Vagina (tissue), 2 donors: Measurements from ENCODE around the gene NETO2. TPM values are rescaled to one million over a fixed set of nuclear protein-coding genes. Genes with fewer than 3 reads are reported as not detected.
A peak's percentile ranks its signal among the peaks of the same experiment; 100 is the strongest.

Source experiments
- DNase-seq, 2 donors: peaks; one replicate each; pipeline ENCODE4 v3.0.0-alpha.2; 2017; ENCODE audit errors: extremely low spot score in 2 of 2
- H3K27ac ChIP-seq: fragments of 200-600 bp; sonication (generic); one replicate; pipeline ENCODE4 v1.5.1; 2019
- H3K27me3 ChIP-seq: fragments of 200-600 bp; sonication (generic); one replicate; pipeline ENCODE4 v1.5.1; 2019
- H3K36me3 ChIP-seq, 2 donors: fragments of 200-600 bp; sonication (generic); one replicate each; pipeline ENCODE4 v1.5.1; 2017 to 2019
- H3K4me1 ChIP-seq: fragments of 200-600 bp; sonication (generic); one replicate; pipeline ENCODE4 v1.5.1; 2019
- H3K4me3 ChIP-seq, 2 donors: fragments of 200-600 bp; sonication (generic); 1 replicate in 1 of 2; 2 replicates in 1 of 2; pipeline ENCODE4 v1.5.1; 2016 to 2019
- H3K9me3 ChIP-seq: fragments of 200-600 bp; sonication (generic); one replicate; pipeline ENCODE4 v1.5.1; 2019
- CTCF ChIP-seq, 3 experiments: fragments of 450-650 bp in 2 of 3; fragments of 200-600 bp in 1 of 3; sonication (generic) in 1 of 3; IDR thresholded peaks; one replicate each; pipeline ENCODE4 v1.5.1; 2017 to 2019; ENCODE audit warnings: antibody characterized with exemption in 3 of 3, mild to moderate bottlenecking in 2 of 3, moderate library complexity in 2 of 3
- POLR2A ChIP-seq, 2 donors: fragments of 450-650 bp; IDR thresholded peaks; one replicate each; pipeline ENCODE4 v1.6.1; 2017; ENCODE audit warnings: antibody characterized with exemption in 2 of 2, mild to moderate bottlenecking in 2 of 2, moderate library complexity in 2 of 2
- POLR2AphosphoS5 ChIP-seq, 2 donors: sonication (generic); formaldehyde crosslinking; IDR thresholded peaks; one replicate each; pipeline ENCODE4 v1.9.0; 2017; ENCODE audit warnings: antibody characterized with exemption in 2 of 2, mild to moderate bottlenecking in 2 of 2, low read depth in 1 of 2; ENCODE audit not compliant: insufficient read depth in 1 of 2
- intact Hi-C: fragments of 100-400 bp; cut with DNase I; formaldehyde crosslinking; loops from one replicate; pipeline ENCODE4 v1.15.1; 2023
- total RNA-seq: library from RNA; depleted of rRNA; stranded (reverse); fragments of >200 nt; gene quantifications from one replicate; pipeline ENCODE4 v1.2.3, GENCODE V29; 2016

NETO2 gene
- total RNA-seq, 1 donor from 2014 or later, result 2.7 TPM

GRCh38 chr16:47037396-47037745 is 106.4 kb downstream of the NETO2 start:
- peak overlapping the region; percentile 55 to 86 for H3K4me3 ChIP-seq
- TF ChIP-seq POLR2AphosphoS5 (IDR thresholded peaks at IDR 0.05; ENCODE audit: insufficient read depth in 1 of 2, low read depth in 1 of 2) (no peak), POLR2A (IDR thresholded peaks at IDR 0.05) (no peak), CTCF (IDR thresholded peaks at IDR 0.05) (no peak)
- H3K27me3 ChIP-seq, result no peaks in the 10 kb centered on the region
- H3K4me1 ChIP-seq, result peaks cover 5% of the 10 kb centered on the region
- no peaks in the 10 kb centered on the region for H3K9me3 ChIP-seq
- H3K36me3 ChIP-seq, result no peaks in the 10 kb centered on the region
- peak overlapping the region; percentile 76 for H3K27ac ChIP-seq
- DNase-seq, result no peak
- intact Hi-C loops, result loop anchor here (10.0 kb wide), 1 partner anchor 1127 kb away; no protein-coding TSS in a partner anchor

- Histone ChIP-seq H3K36me3 (no peaks in the 10 kb centered on the region), H3K9me3 (no peaks in the 10 kb centered on the region), H3K27me3 (no peaks in the 10 kb centered on the region), H3K27ac (no peak overlapping the region), H3K4me3 (no peak overlapping the region), H3K4me1 (peaks cover 5% of the 10 kb centered on the region)
- TF ChIP-seq POLR2A (IDR thresholded peaks at IDR 0.05), result no peak
- TF ChIP-seq CTCF (IDR thresholded peaks at IDR 0.05), result no peak
- no peak for TF ChIP-seq POLR2AphosphoS5 (IDR thresholded peaks at IDR 0.05; ENCODE audit: insufficient read depth in 1 of 2, low read depth in 1 of 2)
- no peak for DNase-seq
- intact Hi-C loops, result loop anchor here (10.0 kb wide), 1 partner anchor 1129 kb away; no protein-coding TSS in a partner anchor
Measured at GRCh38 chr16:47036201-47036600, 107.5 kb downstream of the NETO2 start.

DNA sequence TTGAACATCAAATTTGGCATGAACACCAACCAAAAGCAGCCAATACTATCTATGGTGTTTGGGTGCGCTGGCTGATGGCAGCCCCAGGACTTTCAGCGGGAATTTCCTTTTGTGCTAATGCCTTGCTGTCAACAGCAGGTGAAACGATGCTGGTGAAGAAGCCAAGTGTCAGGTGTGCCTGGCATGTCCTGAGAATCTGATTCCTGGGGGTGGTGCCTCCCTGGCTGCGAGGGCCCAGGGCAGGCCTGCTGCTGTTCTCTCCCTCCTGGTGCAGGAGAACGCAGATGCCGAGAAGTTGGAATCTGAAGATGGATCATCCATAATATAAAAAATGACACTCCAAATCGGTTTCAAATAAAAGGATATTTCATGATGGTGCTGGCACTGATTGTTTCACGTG is 108.3 kb downstream of the NETO2 start:
- no peak overlapping the region for H3K4me3 ChIP-seq
- intact Hi-C loops, result loop anchor here (10.0 kb wide), 1 partner anchor 1129 kb away; no protein-coding TSS in a partner anchor
- no peaks in the 10 kb centered on the region for H3K36me3 ChIP-seq

DNA sequence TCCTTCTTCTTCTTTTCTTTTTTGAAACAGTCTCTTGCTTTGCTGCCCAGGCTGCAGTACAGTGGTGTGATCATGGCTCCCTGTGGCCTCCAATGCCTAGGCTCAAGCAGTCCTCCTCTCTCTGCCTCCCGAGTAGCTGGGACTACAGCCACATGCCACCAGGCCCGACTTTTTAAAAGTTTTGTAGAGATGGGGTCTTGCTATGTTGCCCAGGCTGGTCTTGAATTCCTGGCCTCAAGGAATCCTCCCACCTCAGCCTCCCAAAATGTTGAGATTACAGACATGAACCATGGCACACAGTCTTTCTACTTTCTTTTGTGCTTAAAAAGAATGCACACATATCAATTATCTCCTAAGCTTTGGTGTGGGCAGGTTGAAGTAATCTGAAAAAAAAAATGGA is 109.3 kb downstream of the NETO2 start:
- Histone ChIP-seq H3K9me3 (no peaks in the 10 kb centered on the region), H3K36me3 (no peaks in the 10 kb centered on the region), H3K27ac (no peak overlapping the region), H3K4me1 (peaks cover 5% of the 10 kb centered on the region), H3K27me3 (no peaks in the 10 kb centered on the region), H3K4me3 (no peak overlapping the region)
- intact Hi-C loops, result loop anchor here (10.0 kb wide), 1 partner anchor 1130 kb away; no protein-coding TSS in a partner anchor
- TF ChIP-seq POLR2AphosphoS5 (IDR thresholded peaks at IDR 0.05; ENCODE audit: insufficient read depth in 1 of 2, low read depth in 1 of 2) (no peak), POLR2A (IDR thresholded peaks at IDR 0.05) (no peak), CTCF (IDR thresholded peaks at IDR 0.05) (no peak)
- no peak for DNase-seq

More for the DNA sequence above, 108.3 kb downstream of the NETO2 start:
- no peak overlapping the region for H3K27ac ChIP-seq
- H3K4me1 ChIP-seq, result peaks cover 5% of the 10 kb centered on the region
- no peaks in the 10 kb centered on the region for H3K27me3 ChIP-seq
- DNase-seq, result no peak
- no peaks in the 10 kb centered on the region for H3K9me3 ChIP-seq
- TF ChIP-seq CTCF (IDR thresholded peaks at IDR 0.05) (no peak), POLR2AphosphoS5 (IDR thresholded peaks at IDR 0.05; ENCODE audit: insufficient read depth in 1 of 2, low read depth in 1 of 2) (no peak), POLR2A (IDR thresholded peaks at IDR 0.05) (no peak)

GRCh38 chr16:47033176-47033575 is 110.6 kb downstream of the NETO2 start:
- H3K4me3 ChIP-seq, result no peak overlapping the region
- TF ChIP-seq POLR2A (IDR thresholded peaks at IDR 0.05) (no peak), CTCF (IDR thresholded peaks at IDR 0.05) (no peak), POLR2AphosphoS5 (IDR thresholded peaks at IDR 0.05; ENCODE audit: insufficient read depth in 1 of 2, low read depth in 1 of 2) (no peak)
- intact Hi-C loops, result loop anchor here (10.0 kb wide), 1 partner anchor 1132 kb away; no protein-coding TSS in a partner anchor
- no peaks in the 10 kb centered on the region for H3K9me3 ChIP-seq
- no peak overlapping the region for H3K27ac ChIP-seq
- H3K27me3 ChIP-seq, result no peaks in the 10 kb centered on the region
- no peaks in the 10 kb centered on the region for H3K36me3 ChIP-seq
- DNase-seq, result no peak
- peaks cover 5% of the 10 kb centered on the region for H3K4me1 ChIP-seq
